Measurements from ENCODE around the gene TIMM13. TPM values are rescaled to one million over a fixed set of nuclear protein-coding genes. Genes with fewer than 3 reads are reported as not detected.
"Not testable (repeated sequence)": the region's sequence is repeated elsewhere in the genome, so short reads cannot be mapped to it uniquely, and the experiment has no call there.

TIMM13 gene
- total RNA-seq, 1 donor from 2014 or later: 61.0 TPM

DNA sequence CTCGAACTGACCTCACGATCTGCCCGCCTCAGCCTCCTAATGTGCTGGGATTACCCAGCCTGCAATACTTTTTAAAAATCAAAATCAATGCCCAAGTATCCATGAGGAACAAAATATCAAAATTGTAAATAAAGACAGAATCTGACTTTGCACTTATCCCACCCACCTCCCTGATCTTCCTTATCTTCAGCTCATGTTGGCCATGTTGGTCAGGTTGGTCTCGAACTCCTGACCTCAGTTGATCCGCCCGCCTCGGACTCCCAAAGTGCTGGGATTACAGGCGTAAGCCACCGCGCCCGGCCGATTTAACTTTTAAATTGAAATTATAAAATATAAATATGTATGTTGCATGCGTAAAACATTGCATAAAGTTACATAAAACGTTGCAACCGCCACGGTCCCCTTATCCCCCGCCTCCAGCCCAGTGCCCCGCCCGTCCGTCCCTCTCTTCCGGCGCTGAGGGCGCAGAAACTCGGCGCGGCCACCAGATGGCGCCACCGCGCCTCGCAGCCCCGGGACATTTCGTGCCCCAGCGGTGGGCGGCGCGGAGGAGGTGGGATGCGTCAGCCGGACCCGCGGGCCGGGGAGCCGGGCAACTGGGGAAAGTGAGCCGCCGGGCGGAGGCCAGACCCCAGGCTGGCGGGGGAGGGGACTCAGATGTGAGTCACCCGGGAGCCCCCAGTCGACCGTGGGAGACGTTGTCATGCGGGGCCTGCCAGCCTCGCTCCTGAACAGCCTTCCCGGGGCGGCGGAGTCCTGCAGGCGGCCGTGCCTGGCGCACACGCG lies 47.0 kb upstream of the TIMM13 start:
- DNase-seq (peak; percentile 93), ATAC-seq (peak; percentile 77)
- Histone ChIP-seq H3K27ac (peak overlapping the region; percentile 91), H3K4me1 (peaks cover 23% of the 10 kb centered on the region), H3K9me3 (no peaks in the 10 kb centered on the region), H3K36me3 (peaks cover 10% of the 10 kb centered on the region), H3K27me3 (no peaks in the 10 kb centered on the region), H3K4me3 (peak overlapping the region; percentile 93)
- intact Hi-C loops (cut with DNase I): loop anchor here (10.0 kb wide), 2 partner anchors 100 to 140 kb away; no protein-coding TSS in a partner anchor
- TF ChIP-seq, protein P1, sequence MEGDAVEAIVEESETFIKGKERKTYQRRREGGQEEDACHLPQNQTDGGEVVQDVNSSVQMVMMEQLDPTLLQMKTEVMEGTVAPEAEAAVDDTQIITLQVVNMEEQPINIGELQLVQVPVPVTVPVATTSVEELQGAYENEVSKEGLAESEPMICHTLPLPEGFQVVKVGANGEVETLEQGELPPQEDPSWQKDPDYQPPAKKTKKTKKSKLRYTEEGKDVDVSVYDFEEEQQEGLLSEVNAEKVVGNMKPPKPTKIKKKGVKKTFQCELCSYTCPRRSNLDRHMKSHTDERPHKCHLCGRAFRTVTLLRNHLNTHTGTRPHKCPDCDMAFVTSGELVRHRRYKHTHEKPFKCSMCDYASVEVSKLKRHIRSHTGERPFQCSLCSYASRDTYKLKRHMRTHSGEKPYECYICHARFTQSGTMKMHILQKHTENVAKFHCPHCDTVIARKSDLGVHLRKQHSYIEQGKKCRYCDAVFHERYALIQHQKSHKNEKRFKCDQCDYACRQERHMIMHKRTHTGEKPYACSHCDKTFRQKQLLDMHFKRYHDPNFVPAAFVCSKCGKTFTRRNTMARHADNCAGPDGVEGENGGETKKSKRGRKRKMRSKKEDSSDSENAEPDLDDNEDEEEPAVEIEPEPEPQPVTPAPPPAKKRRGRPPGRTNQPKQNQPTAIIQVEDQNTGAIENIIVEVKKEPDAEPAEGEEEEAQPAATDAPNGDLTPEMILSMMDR (IDR thresholded peaks at IDR 0.05): peak; percentile 98

DNA sequence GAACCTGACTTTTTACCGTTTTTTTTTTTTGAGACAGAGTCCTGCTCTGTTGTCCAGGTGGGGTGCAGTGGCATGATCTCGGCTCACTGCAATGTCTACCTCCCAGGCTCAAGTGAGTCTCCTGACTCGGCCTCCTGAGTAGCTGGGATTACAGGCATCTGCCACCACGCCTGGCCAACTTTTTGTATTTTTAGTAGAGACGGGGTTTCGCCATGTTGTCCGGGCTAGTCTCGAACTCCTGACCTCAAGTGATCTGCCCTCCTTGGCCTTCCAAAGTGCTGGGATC lies 42.5 kb upstream of the TIMM13 start:
- H3K9me3 ChIP-seq, H3K4me3 ChIP-seq, H3K36me3 ChIP-seq, ATAC-seq, DNase-seq, H3K4me1 ChIP-seq, H3K27me3 ChIP-seq, H3K27ac ChIP-seq: not testable (repeated sequence)
- intact Hi-C loops (cut with DNase I): loop anchor here (10.0 kb wide), 2 partner anchors 105 to 145 kb away; no protein-coding TSS in a partner anchor

DNA sequence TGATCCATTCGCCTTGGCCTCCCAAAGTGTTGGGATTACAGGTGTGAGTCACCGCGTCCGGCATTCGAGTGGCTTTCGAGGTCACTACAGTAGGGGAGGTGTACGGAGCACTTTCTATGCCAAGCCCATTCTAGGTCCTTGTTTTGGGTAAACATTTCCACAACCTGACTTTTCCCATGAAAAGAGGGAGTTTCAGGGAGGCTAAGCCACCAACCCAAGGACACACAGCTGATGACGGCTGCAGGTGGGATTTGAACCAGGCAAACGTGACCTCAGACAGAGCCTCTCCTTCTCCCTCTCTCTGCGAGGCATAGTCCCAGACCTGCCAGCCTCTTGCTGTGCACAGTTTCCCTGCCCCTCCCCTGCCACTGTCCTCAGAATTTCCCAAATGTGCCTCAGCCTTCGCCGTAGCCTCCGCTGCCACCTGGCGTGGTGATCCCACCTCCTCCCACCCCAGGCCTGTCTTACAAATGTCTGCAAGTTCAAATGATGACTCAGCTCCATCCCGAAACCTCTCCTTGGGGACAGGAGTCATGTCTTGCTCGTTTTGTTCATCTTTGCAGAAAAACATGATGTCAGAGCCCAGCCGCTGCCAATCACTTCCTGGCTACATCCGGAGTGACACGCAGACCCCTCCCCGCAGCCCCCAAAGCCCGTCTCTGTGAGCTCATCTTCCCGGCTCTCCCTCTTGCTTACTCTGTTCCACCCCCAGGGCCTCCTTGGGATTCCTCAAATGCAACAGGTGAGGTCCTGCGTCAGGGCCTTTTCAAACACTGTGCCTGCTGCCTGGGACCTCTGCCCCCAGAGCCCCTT lies 41.9 kb upstream of the TIMM13 start:
- intact Hi-C loops (cut with DNase I): no loop called here
- no peaks in the 10 kb centered on the region for H3K4me1 ChIP-seq
- no peak for DNase-seq
- H3K27me3 ChIP-seq: no peaks in the 10 kb centered on the region
- H3K27ac ChIP-seq: no peak overlapping the region
- peak; percentile 54 for ATAC-seq
- no peaks in the 10 kb centered on the region for H3K9me3 ChIP-seq
- TF ChIP-seq, protein P1 (IDR thresholded peaks at IDR 0.05): no peak
- H3K4me3 ChIP-seq: no peak overlapping the region
- H3K36me3 ChIP-seq: no peaks in the 10 kb centered on the region

DNA sequence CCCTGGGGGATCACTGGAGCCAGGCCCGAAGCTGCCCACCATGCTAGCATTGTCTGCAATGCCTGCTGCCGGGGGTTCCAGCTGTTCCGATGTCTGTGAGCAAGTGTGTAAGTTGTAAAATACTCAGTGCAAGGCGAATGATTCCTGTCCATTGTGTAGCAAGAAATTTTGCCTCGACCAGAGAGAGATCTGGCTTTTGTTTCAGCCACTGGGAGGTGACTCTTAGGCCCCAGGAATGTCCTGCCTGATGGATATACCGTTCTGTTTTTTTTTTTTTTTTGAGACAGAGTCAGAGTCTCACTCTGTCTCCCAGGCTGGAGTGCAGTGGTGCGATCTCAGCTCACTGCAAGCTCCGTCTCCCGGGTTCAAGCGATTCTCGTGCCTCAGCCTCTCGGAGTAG lies 41.2 kb upstream of the TIMM13 start:
- TF ChIP-seq, protein P1 (IDR thresholded peaks at IDR 0.05): no peak
- no peaks in the 10 kb centered on the region for H3K36me3 ChIP-seq
- no peak overlapping the region for H3K4me3 ChIP-seq
- DNase-seq (no peak), ATAC-seq (no peak)
- no peaks in the 10 kb centered on the region for H3K27me3 ChIP-seq
- no peaks in the 10 kb centered on the region for H3K4me1 ChIP-seq
- no peak overlapping the region for H3K27ac ChIP-seq
- no peaks in the 10 kb centered on the region for H3K9me3 ChIP-seq
- intact Hi-C loops (cut with DNase I): no loop called here

DNA sequence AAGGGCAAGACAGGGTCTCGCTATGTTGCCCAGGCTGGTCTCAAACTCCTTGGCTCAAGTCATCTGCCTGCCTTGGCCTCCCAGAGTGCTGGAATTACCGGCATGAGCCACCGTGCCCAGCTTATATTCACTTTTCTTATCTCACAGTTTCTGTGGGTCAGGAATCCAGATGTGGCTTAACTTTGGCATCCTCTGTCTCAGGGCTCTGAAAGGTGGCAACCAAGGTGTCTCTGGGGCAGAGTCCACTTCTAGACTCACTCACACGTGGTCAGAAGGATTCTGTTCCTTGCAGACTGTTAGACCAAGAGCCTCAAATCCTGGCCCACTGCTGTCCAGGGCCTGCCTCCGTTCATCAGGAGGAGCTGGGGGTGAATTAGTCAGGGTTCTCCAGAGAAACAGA lies 37.0 kb upstream of the TIMM13 start:
- intact Hi-C loops (cut with DNase I): no loop called here
- TF ChIP-seq, protein P1 (IDR thresholded peaks at IDR 0.05): no peak
- no peak for ATAC-seq

DNA sequence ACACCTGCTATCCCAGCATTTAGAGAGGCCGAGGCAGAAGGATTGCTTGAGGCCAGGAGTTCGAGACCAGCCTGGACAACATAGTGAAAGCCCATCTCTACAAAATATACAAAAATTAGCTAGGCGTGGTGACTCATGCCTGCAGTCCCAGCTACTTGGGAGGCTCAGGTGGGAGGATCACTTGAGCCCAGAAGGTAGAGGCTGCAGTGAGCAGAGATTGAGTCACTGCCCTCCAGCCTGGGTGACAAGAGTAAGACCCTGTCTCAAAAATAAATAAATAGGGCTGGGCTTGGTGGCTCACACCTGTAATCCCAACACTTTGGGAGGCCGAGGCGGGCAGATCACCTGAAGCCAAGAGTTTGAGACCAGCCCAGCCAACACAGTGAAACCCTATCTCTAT lies 36.3 kb upstream of the TIMM13 start:
- not testable (repeated sequence) for H3K27ac ChIP-seq, ATAC-seq

More for the DNA sequence above, 37.0 kb upstream of the TIMM13 start:
- H3K4me3 ChIP-seq: no peak overlapping the region
- H3K4me1 ChIP-seq: peaks cover 15% of the 10 kb centered on the region
- no peak overlapping the region for H3K27ac ChIP-seq
- H3K9me3 ChIP-seq: no peaks in the 10 kb centered on the region
- no peak for DNase-seq
- H3K27me3 ChIP-seq: no peaks in the 10 kb centered on the region
- no peaks in the 10 kb centered on the region for H3K36me3 ChIP-seq

More for the DNA sequence above, 36.3 kb upstream of the TIMM13 start:
- H3K27me3 ChIP-seq; H3K9me3 ChIP-seq; intact Hi-C loops (cut with DNase I); H3K4me3 ChIP-seq; DNase-seq; H3K36me3 ChIP-seq: not testable (repeated sequence)
- H3K4me1 ChIP-seq: peaks cover 15% of the 10 kb centered on the region

Data from upper lobe of right lung (tissue), 1 donor.